HG02588 (cell line): ENCODE measurements around the gene UBXN4.
"Not testable (repeated sequence)": the region's sequence is repeated elsewhere in the genome, so short reads cannot be mapped to it uniquely, and the experiment has no call there.

Experiments
- ATAC-seq: cut with Tn5 transposase; IDR thresholded peaks from one replicate; pipeline ENCODE4 v1.9.1; 2021; ENCODE audit warnings: mild to moderate bottlenecking, moderate library complexity; ENCODE audit not compliant: unreplicated experiment

Gene UBXN4

GRCh38 chr2:135800513-135801460 is 59.1 kb downstream of the UBXN4 start:
- no peak for ATAC-seq

GRCh38 chr2:135802350-135802749 is 60.7 kb downstream of the UBXN4 start:
- ATAC-seq, result no peak

DNA sequence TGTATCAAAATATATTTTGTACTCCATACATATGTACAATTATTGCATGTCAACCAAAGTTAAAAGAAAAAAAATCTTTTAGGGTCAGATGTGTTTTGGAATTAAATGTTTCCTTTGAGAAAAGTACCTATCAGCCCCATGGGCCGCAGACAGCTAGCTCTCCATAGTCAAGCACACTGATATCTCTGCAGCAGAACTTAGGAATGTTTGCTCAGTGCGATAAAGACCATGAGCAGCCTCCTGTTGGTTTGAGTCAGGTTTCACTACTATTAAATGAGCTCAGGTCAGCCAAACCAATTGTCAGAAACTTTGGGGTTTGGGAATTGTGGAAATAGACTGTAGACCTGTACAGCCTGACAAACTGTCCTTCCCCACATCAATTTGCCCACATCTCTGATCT is 61.6 kb downstream of the UBXN4 start:
- no peak for ATAC-seq

DNA sequence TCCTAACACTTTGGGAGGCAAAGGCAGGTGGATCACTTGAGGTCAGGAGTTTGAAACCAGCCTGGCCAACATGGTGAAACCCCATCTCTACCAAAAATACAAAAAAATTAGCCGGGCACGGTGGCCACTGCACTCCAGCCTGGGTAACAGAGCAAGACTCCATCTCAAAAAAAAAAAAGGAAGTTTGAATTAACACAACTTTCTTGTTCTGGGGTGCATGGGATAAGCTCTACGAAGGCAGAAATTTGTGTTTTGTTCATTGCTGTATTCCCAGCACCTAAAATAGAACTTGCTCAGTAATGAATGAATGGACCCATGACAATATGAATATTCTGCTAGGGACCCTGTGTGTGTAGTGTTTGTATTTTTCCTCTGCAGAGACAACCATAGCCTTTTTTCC is 66.2 kb downstream of the UBXN4 start:
- not testable (repeated sequence) for ATAC-seq

DNA sequence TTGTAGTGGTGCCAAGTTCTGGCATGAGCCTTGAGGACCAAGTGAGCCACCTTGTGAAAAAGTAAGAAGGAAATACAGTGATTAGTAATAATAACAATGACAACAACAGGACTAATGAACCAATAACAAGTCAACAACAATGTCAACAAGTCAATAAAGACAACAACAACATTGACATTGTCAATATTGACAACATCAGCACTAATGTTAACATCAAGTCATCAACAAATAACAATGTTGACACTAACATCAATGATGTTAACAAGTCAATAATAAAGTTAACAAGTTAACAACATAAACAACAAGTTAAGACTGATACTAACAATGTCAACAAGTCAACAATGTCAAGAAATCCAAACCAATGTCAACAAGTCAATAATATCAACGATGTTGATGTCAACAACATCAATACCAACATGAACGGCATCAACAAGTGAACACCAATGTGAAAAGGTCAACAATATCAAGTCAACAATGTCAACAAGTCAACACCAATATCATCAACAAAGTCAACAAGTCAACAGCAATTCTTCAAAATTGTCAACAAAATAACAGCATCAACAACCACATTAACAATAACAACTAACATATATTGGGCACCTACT is 71.4 kb downstream of the UBXN4 start:
- ATAC-seq, result no peak

DNA sequence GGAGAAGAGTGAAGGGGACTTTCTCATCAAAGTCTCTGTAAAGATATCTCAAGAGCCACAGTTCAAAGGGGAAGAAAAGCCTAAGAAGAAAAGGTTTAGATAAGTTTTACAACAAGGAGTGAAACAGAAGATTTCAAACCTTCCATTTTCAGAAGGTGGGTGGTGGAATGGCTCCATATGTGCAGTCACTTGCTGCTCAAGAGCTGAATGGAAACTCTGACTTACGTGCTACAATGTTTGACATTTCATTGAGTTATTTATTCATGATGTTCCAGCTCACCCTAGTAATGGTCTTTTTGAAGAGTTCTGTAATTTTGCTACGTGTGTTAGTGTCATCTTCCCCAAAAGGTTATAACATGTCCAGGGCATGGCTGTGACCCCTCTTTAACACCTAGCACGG is 73.6 kb downstream of the UBXN4 start:
- no peak for ATAC-seq

- no peak for ATAC-seq
These were observed 75.8 kb downstream of the UBXN4 start for GRCh38 chr2:135817466-135817865.

GRCh38 chr2:135817951-135818350 is 76.3 kb downstream of the UBXN4 start:
- no peak for ATAC-seq

DNA sequence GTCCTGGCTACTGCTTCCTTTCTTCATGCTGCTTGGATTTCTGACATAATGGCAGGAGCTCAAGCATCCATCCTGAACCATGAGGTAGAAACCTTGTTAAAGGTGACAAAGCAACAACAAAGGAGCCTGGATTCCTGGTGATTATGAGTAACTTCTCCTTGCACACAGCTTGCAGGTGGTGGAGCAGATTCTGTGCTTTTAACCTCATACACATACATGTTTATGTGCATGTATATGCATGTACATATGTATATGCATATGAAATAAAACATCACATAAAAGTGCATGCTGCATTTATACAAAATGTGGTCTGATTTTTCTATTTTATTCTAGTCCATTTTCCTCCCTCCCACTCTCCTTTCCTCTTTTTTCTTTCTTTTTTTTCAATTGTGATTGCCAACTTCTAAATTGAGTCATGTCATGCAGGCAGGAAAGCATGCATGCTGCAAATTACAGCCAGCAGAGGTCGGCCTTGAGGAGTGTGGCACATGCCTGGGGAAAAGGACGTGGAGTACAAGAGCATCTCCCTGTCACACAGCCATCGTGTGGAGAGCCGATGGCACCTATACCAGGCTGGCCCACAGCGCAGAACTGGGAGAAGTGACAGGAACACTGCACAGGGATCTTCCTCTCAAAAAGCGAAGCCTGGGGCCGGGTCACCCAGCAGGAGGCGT is 77.4 kb downstream of the UBXN4 start:
- ATAC-seq, result no peak

- ATAC-seq, result peak; percentile 87
These were observed 78.5 kb downstream of the UBXN4 start for GRCh38 chr2:135820003-135820618.

DNA sequence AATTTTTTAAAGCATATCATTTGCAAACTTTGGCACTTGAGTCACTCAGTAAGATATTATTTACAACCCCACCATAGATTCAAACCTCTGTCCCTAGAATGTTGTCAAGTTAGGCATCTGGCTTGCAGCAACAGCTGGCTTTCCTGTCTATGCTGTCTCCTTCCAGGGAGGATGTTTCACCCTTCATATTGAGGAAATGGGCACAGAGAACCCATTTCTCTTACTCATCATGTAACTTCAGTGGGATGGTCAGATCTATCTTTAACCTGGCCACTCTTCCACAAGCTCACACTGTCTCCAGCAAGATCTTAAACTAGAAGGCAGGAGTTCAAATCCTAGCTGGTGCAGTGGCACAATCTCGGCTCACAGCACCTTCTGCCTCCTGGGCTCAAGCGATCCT is 79.5 kb downstream of the UBXN4 start:
- ATAC-seq, result no peak

- ATAC-seq, result no peak
These were observed 81.2 kb downstream of the UBXN4 start for GRCh38 chr2:135822855-135823254.

- ATAC-seq, result no peak
These were observed 83.5 kb downstream of the UBXN4 start for GRCh38 chr2:135825131-135825530.

GRCh38 chr2:135825550-135826176 is 84.0 kb downstream of the UBXN4 start:
- no peak for ATAC-seq

GRCh38 chr2:135826544-135826943 is 84.9 kb downstream of the UBXN4 start:
- ATAC-seq, result no peak

DNA sequence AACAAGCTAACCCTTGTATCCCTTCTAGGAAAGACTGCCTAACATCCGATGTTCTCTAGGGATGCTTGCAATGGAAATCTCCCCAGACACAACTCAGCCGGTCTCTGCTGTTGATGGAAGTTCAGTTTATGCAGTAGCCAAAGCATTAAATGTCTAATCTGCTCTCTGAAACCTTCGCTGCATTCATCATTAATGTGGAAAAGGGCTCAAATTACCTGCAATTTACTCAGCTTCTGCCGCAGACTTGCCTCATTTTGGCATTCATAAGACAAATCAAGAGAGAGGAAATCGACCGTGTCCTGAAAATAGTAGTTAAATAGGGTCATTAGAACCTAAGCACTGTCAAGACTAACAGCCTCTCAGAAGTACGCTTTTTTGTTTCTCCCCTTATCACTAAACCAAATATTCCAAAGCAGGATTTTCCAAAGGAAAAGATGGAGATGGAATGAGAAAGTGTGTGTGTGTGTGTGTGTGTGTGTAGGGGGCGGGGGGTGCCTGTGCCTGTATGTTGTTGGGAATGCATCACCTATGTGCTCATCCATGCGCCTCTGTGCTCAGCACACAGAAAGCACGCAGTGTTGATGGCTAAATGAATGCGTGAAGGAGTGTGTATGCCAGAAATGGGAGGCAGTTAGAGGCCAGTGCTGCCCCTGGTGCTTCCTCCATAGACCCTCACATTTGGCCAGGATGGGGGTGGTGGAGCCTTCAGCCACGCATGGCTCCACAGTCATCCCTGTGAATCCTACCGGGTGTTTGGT is 87.9 kb downstream of the UBXN4 start:
- ATAC-seq, result no peak

DNA sequence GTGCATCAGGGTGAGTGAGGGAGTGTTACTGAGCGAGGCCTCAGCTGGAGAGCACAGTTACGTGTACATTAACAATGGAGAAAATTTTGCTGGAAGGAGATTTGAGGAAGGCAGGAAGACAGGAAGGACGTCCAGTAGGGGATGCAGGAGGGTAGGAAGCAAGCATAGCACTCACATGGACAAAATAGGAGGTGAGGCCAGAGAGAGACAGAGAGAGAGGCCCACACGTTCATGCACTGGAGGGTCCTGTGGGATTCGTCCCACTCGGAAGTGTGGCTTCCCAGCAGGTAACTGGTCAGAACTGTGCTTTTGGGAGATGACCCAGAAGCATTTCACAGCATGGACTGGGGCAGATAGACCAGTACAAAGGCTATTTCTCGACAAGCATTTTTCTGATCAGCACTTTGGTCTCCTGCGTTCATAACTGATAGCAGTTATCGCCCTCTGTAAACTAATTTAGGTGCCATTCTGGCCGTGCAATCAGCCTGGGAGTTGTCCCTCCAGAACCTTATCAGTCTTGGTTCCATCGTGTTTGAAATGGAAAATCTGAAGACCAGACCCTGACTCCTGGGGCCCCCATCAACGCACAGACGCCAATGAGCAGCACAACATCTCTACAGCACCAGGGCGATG is 89.6 kb downstream of the UBXN4 start:
- no peak for ATAC-seq

DNA sequence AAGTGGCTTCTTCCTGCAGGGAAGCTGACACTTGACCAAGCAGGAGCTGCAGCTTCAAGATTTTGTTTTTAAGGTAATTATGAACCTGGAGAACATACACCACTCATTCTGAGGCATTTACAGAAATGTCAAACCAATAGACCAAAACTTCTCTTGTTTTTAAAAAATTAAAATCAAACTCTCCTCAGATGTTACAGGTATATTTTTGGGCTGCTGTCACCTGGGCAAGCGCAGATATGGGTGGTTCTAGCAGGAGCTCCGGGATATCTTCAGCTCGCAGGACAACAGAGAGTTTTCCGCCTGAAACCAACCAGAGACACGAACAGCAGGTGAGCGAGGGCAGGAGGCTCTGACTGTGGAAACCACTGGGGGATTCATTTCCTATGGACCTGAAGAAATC is 91.2 kb downstream of the UBXN4 start:
- ATAC-seq, result no peak
